T-helper 1 cell (primary cell): ENCODE results near the gene MNS1.
"Not testable (repeated sequence)": the region's sequence is repeated elsewhere in the genome, so short reads cannot be mapped to it uniquely, and the experiment has no call there.

Experiments used
- DNase-seq, 5 donors: peaks; one replicate each; pipeline ENCODE4 v3.0.0-alpha.2; 2012 to 2020

MNS1 gene

GRCh38 chr15:56445746-56446145 lies 19.2 kb downstream of the MNS1 start:
- DNase-seq: no peak

DNA sequence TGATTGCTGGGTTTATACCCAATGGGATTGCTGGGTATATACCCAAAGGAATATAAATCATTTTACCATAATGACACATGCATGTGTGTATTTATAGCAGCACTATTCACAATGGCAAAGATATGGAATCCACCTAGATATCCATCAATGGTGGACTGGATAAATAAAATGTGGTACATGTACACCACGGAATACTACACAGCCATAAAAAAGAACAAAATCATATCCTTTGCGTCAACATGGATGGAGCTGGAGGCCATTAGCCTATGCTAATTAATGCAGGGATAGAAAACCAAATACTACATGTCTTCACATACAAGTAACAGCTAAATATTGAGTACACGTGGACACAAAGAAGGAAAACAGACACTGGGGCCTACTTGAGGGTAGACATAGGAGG lies 22.6 kb downstream of the MNS1 start:
- no peak for DNase-seq

DNA sequence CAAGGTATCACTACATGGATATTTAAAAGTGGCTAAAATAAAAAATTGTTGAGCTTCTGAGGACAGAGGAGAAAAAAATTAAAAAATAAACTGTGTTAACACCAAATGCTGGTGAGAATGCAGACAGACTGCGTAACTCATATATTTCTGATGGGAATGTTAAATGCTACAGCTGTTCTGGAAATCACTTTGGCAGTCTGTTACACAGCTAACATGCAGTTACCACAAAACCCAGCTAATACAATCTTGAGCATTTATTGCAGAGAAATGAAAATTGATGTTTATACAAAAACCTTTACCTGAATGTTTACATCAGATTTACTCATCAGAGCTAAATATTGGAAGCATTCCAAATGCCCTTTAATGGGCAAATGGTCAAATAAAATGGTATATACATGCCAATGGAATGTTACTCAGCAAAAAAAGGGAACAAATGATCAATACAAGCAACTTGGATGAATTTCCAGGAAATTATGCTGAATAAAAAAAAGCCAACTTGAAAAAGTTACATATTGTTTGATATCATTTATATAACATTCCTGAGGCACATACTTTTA lies 24.6 kb downstream of the MNS1 start:
- no peak for DNase-seq

GRCh38 chr15:56432304-56432703 lies 32.6 kb downstream of the MNS1 start:
- no peak for DNase-seq

DNA sequence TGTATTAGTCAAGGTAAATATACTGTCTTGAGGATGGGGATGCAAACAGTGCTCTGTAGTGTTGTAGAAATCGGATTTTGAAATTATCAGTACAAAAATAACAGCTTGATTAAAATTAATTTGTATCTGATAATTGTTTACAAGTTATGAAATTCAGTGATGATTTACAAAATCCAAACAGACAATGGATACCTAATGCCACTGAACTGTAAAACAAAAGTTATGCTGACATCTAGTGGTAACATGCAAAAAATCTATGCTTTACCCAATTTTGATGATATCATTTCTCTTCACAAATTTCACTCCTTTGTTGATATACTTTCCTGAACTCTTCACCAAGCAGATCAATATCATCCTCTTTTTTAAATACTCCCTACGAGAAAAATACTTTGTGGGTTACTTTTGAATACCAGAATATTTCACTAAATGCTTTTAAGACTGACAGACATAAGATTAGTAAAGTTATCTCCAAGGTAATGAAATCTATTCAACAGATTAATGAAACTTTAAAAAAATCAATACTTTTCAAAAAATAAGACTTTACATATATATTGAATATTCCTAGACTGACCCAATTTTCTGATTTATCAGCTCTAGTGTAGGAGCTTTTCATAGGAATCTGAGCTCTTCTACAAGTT lies 36.0 kb downstream of the MNS1 start:
- peak in 1 of 5 donors; percentile 5 for DNase-seq

- DNase-seq: no peak
These were observed 39.0 kb downstream of the MNS1 start for GRCh38 chr15:56425976-56426375.

GRCh38 chr15:56425276-56425675 lies 39.7 kb downstream of the MNS1 start:
- no peak for DNase-seq

DNA sequence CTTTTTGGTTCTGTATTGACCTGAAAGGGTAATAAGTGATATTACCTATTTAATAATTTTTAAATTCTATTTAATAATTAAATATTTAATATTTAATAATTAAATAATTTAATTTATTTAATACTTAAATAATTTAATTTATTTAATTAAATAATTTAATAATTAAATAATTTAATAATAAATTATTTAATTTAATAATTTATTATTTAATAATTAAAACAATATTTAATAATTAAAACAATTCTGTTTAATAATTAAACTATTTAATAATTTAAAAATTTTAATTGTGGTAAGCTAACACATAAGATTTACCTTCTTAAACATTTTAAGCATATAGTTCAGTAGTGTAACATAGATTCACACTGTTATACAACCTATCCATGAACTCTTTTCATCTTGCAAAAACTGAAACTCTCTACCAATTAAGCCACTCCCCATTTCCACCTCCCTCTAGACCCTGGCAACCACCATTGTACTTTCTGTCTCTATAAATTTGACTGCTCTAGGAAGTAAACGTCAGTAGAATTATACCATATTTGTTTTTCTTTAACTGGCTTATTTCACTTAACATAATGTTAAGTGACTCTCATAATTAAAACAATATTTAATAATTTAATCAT lies 51.7 kb downstream of the MNS1 start:
- not testable (repeated sequence) for DNase-seq

DNA sequence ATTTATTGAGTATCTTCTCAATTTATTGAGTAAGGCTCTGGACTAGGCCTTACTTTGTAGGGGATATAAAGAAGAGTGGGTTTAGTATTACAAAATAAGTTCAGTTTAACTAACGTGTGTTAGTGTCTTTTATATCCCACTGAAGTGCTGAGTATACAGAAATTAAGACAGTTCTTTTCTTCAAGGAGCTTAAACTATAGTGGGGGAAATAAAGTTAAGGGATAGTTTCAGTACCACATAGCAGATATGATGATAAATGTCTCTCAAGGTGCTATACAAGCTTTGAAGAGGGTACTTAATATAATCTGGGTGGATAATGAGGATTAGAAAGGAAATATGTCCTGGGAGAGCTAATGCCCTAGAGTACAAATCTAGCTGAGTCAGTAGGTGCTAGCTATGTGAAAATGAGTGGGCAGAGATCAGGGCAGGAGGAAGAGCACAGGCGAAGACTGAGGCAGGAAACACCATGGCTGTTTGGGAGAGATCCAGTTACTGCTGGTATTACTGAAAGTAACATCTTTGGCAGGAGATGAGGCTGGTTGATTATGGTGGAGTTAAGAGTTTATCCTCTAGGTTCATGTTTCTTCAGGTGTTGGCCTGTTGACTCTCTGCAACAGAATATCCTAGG lies 53.7 kb downstream of the MNS1 start:
- no peak for DNase-seq

GRCh38 chr15:56410721-56411120 lies 54.2 kb downstream of the MNS1 start:
- no peak for DNase-seq

GRCh38 chr15:56399209-56399608 lies 65.7 kb downstream of the MNS1 start:
- not testable (repeated sequence) for DNase-seq

DNA sequence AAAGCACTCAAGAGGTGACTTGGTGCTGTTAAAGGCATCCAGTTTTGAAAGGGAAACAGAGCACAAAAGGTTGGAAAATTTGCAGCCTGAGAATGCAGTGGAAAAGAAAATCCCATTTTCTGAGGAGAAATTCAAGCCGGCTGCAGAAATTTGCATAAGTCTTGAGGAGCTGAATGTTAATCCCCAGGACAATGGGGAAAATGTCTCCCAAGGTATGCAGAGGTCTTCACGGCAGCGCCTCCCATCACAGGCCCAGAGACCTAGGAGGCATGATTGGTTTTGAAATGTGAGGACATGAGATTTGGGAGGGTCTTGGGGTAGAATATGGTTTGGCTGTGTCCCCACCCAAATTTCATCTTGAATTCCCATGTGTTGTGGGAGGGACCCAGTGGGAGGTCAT lies 67.6 kb downstream of the MNS1 start:
- DNase-seq: not testable (repeated sequence)

GRCh38 chr15:56394909-56395308 lies 70.0 kb downstream of the MNS1 start:
- no peak for DNase-seq

DNA sequence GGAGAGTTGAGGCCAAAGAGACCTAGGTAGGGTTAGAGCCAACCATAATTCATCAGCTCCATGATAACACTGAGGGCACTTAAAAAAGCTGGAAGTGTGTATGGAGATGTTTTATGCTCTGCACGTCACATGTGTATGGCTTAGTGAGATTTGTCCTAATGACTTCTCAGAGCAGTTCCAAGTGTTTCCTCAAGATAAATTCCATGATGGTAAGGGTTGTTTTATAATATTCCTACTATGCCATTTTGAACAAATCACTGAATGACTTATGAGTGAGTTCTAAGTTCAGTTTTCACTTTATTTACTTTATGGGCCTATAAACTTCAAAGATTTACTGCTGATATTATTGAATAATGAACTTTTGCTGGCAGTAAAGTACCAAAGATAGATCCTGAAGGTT lies 71.7 kb downstream of the MNS1 start:
- no peak for DNase-seq

DNA sequence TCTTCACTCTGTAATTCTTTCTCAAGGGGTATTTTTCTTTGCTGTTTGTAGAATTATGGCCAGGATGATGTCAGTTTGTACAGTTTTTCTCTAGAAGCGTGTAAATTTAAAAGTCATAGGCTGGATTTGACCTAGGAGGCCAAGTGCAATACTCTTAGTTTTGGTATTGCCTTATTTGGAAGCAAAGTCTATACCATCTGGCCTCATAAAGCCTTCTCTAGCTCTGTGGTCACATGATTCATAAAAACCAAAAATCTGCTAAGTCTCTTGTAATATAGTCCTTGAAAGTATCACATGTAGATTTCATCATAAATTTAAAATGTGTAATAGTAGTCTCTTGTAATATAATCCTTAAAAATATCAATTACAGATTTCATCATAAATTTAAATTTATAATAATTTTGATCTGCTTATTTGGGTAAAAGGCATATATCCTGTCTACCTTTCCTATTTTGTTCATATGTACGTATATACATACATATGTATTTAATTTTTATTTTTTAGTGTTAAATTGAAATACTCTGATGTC lies 74.1 kb downstream of the MNS1 start:
- no peak for DNase-seq

DNA sequence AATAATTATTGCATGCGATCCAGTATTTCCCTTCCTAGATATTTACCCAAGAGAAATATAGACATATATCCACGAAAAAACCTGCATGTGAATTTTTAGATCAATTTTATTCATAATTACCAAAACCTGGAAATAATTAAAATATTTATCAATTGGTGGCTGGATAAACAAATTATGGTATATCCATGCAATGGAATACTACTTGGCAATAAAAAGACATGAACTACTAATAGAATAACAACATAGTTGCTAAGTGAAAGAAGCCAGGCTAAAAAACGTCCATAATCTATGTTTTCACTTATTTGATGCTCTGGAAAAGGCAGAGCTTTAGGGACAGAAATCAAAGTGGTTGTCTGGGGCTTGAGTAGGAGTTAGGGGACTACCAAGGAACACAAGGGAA lies 79.0 kb downstream of the MNS1 start:
- DNase-seq: no peak

DNA sequence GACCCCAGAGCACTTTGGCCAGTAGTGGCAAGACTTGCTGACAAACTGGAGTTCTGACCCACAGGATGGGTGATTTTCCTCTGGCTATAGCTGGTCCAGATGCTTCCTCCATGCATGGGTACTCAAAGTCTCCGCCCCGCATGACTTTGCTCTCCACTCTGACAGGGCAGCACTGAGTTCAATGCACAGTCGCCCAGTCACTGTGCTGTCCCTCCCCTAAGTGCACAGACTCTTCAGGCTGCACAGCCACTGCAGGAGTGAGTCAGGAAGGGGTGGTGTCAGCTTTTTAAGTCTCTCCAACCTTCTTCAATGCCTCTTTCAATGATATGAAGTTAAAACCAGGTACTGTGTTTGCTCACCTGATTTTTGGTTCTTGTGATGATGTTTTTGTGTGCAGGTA lies 81.9 kb downstream of the MNS1 start:
- no peak for DNase-seq
